H1 (cell line): Measurements from ENCODE around the gene SPTBN1. TPM values are rescaled to one million over a fixed set of nuclear protein-coding genes. Genes with fewer than 3 reads are reported as not detected.

Experiments
- ASH2L ChIP-seq: fragments of 200-600, 300-600 bp; sonication (generic); IDR thresholded peaks from one replicate; pipeline ENCODE4 v1.7.1; 2017; ENCODE audit warnings: low read length
- CBX5 ChIP-seq: fragments of 300-800, 300-1000 bp; sonication (generic); IDR thresholded peaks from 2 replicates; pipeline ENCODE4 v1.7.1; 2016; ENCODE audit warnings: antibody characterized with exemption, low read length, low read depth
- CHD1 ChIP-seq: IDR thresholded peaks from 2 replicates; pipeline ENCODE4 v1.6.1; 2012; ENCODE audit warnings: low read depth, low read length, improper control_type of control experiment
- CTCF ChIP-seq, 3 experiments: IDR thresholded peaks; 1 replicate in 2 of 3; 2 replicates in 1 of 3; pipeline versions ENCODE4 v1.5.1 to v1.6.1; 2011; ENCODE audit warnings: low read length in 3 of 3, mild to moderate bottlenecking in 3 of 3, inconsistent platforms in 2 of 3, low read depth in 1 of 3, moderate library complexity in 1 of 3; ENCODE audit not compliant: insufficient read depth in 1 of 3; ENCODE audit errors: control extremely low read depth in 1 of 3
- NANOG ChIP-seq: IDR thresholded peaks from 2 replicates; pipeline ENCODE4 v1.6.1; 2011; ENCODE audit warnings: low read length, low read depth, mild to moderate bottlenecking, inconsistent platforms; ENCODE audit not compliant: insufficient read depth, poor library complexity, severe bottlenecking
- SIN3A ChIP-seq, 2 experiments: IDR thresholded peaks in 1 of 2; conservative IDR thresholded peaks in 1 of 2; 2 replicates each; pipeline ENCODE4 v1.6.1; 2011 to 2012; ENCODE audit warnings: low read length in 2 of 2, improper control_type of control experiment in 1 of 2, low read depth in 1 of 2, mild to moderate bottlenecking in 1 of 2
- SIX5 ChIP-seq: IDR thresholded peaks from 2 replicates; pipeline ENCODE4 v1.6.1; 2011; ENCODE audit warnings: mild to moderate bottlenecking, low read depth, low read length
- polyA plus RNA-seq, 7 experiments: library from polyadenylated mRNA; depleted of rRNA in 3 of 7; stranded (reverse) in 5 of 7; unstranded in 2 of 7; fragments of >200 nt in 5 of 7; fragments of 200-250 nt in 2 of 7; gene quantifications; 1 replicate in 5 of 7; 2 replicates in 1 of 7; 4 replicates in 1 of 7; pipeline versions ENCODE4 v1.2.1 to v1.2.3, GENCODE V29; 2011 to 2013; ENCODE audit warnings: missing spikeins in 2 of 7, mixed read lengths in 2 of 7
- total RNA-seq: library from RNA; stranded (reverse); fragmentation: NEBNext Ultra II Directional; extraction: Animal tissue kit (Norgen Biotek cat#: 25700); gene quantifications from 2 replicates; pipeline ENCODE4 v1.2.1, GENCODE V29; 2021

SPTBN1 gene
- total and polyA plus RNA-seq, 2 of the 8 experiments (the other 6 are each of a cell fraction or from before 2014, with no cell fraction given), result 31.8 to 180 TPM

GRCh38 chr2:54590216-54591120, 134.3 kb downstream of the SPTBN1 start (continued):
- no peak for TF ChIP-seq CTCF (IDR thresholded peaks at IDR 0.05; ENCODE audit: control extremely low read depth in 1 of 3, insufficient read depth in 1 of 3, low read depth in 1 of 3, low read length in 3 of 3)
- no peak for TF ChIP-seq SIN3A (conservative IDR thresholded peaks at IDR 0.05 in 1 of 2, IDR thresholded peaks at IDR 0.05 in 1 of 2; ENCODE audit: low read depth in 1 of 2, low read length in 2 of 2)
- no peak for TF ChIP-seq SIX5
- TF ChIP-seq ASH2L, result no peak
- no peak for TF ChIP-seq NANOG
- TF ChIP-seq CBX5, result no peak
- no peak for TF ChIP-seq CHD1
